H1 (cell line): ENCODE results near the gene ALKBH3. TPM values are rescaled to one million over a fixed set of nuclear protein-coding genes. Genes with fewer than 3 reads are reported as not detected.

Experiments used
- CTCF ChIA-PET: fragments of 300-600 bp; sonication (Branson Sonifier 250); formaldehyde crosslinking; loops from one replicate; lab custom pipeline; 2021; ENCODE audit not compliant: partially characterized antibody; lab: Charles Lee
- POLR2A ChIA-PET: fragments of 300-600 bp; sonication (Branson Sonifier 250); formaldehyde crosslinking; loops from one replicate; lab custom pipeline; 2021; ENCODE audit warnings: inconsistent platforms; ENCODE audit not compliant: partially characterized antibody; lab: Charles Lee
- DNase-seq, 2 experiments: peaks; one replicate each; pipeline versions ENCODE4 v3.0.0 to v3.0.0-alpha.2; 2010 to 2022; ENCODE audit warnings: low spot score in 2 of 2, low read depth in 1 of 2, mixed read lengths in 1 of 2
- FAIRE-seq: peaks from 2 replicates; lab custom pipeline; 2011; peaks lifted over from hg19 to GRCh38; lab: Jason Lieb, UNC
- H2AFZ ChIP-seq: 2 replicates; pipeline ENCODE4 v1.8.1; 2012; ENCODE audit warnings: low read length, inconsistent platforms
- H2AK5ac ChIP-seq: 2 replicates; pipeline ENCODE4 v1.6.1; 2013; ENCODE audit warnings: low read depth, low read length
- H2BK120ac ChIP-seq: replicated peaks from 2 replicates; pipeline ENCODE3; 2013; ENCODE audit warnings: low read depth, low read length, inconsistent platforms
- H2BK12ac ChIP-seq: 2 replicates; pipeline ENCODE4 v1.6.1; 2013; ENCODE audit warnings: low read depth, low read length
- H2BK15ac ChIP-seq: 2 replicates; pipeline ENCODE4 v1.6.1; 2013; ENCODE audit warnings: low read length
- H2BK20ac ChIP-seq: 2 replicates; pipeline ENCODE4 v1.6.1; 2013; ENCODE audit warnings: low read length
- H2BK5ac ChIP-seq: 2 replicates; pipeline ENCODE4 v1.6.1; 2013; ENCODE audit warnings: low read depth, low read length
- H3K14ac ChIP-seq: 2 replicates; pipeline ENCODE4 v1.6.1; 2013; ENCODE audit warnings: inconsistent platforms; ENCODE audit not compliant: insufficient read length
- H3K18ac ChIP-seq: 2 replicates; pipeline ENCODE4 v1.6.1; 2013; ENCODE audit warnings: low read length; ENCODE audit errors: extremely low read depth
- H3K23ac ChIP-seq: 2 replicates; pipeline ENCODE4 v1.6.1; 2013; ENCODE audit warnings: inconsistent platforms; ENCODE audit not compliant: insufficient read length
- H3K23me2 ChIP-seq: 2 replicates; pipeline ENCODE4 v1.6.1; 2013; ENCODE audit warnings: low read depth, low read length
- H3K27ac ChIP-seq: 2 replicates; pipeline ENCODE4 v1.6.1; 2011; ENCODE audit warnings: low read depth, low read length, inconsistent platforms
- H3K27me3 ChIP-seq, 4 experiments: replicated peaks in 1 of 4; 1 replicate in 1 of 4; 2 replicates in 3 of 4; pipeline versions ENCODE4 v1.6.1 to v1.8.1; 2011 to 2013; ENCODE audit warnings: low read length in 3 of 4, mild to moderate bottlenecking in 3 of 4, inconsistent platforms in 2 of 4, mixed read lengths in 2 of 4, moderate library complexity in 1 of 4; ENCODE audit not compliant: control insufficient read depth in 3 of 4, insufficient read depth in 3 of 4; ENCODE audit errors: extremely low read depth in 1 of 4
- H3K36me3 ChIP-seq, 4 experiments: 2 replicates each; pipeline versions ENCODE4 v1.6.1 to v1.8.1; 2011 to 2013; ENCODE audit warnings: mild to moderate bottlenecking in 4 of 4, low read length in 3 of 4, moderate library complexity in 2 of 4, control low read depth in 1 of 4, inconsistent platforms in 1 of 4; ENCODE audit not compliant: insufficient read depth in 4 of 4, control insufficient read depth in 2 of 4
- H3K4ac ChIP-seq: replicated peaks from 2 replicates; pipeline ENCODE3; 2013; ENCODE audit warnings: low read length, low read depth, mixed read lengths, inconsistent platforms; ENCODE audit not compliant: insufficient read length
- H3K4me1 ChIP-seq, 4 experiments: replicated peaks in 1 of 4; 1 replicate in 1 of 4; 2 replicates in 3 of 4; pipeline versions ENCODE4 v1.6.1 to v1.8.1; 2011 to 2013; ENCODE audit warnings: low read length in 3 of 4, inconsistent platforms in 2 of 4, mixed read lengths in 1 of 4; ENCODE audit not compliant: insufficient read depth in 4 of 4, control insufficient read depth in 3 of 4
- H3K4me2 ChIP-seq, 2 experiments: 2 replicates each; pipeline versions ENCODE4 v1.6.1 to v1.8.1; 2011 to 2013; ENCODE audit warnings: low read depth in 2 of 2, low read length in 2 of 2, control low read depth in 1 of 2, inconsistent platforms in 1 of 2, mild to moderate bottlenecking in 1 of 2; ENCODE audit not compliant: insufficient read depth in 1 of 2
- H3K4me3 ChIP-seq, 4 experiments: fragments of 200-600, 300-600 bp in 1 of 4; sonication (generic), shearing (Covaris generic), sonication (Bioruptor Twin) in 1 of 4; 2 replicates each; pipeline versions ENCODE4 v1.5.1 to v1.8.1; 2011 to 2016; ENCODE audit warnings: low read length in 4 of 4, low read depth in 3 of 4, control low read depth in 2 of 4, inconsistent platforms in 2 of 4, mild to moderate bottlenecking in 2 of 4, mixed read lengths in 1 of 4, moderate library complexity in 1 of 4; ENCODE audit not compliant: insufficient read depth in 2 of 4; ENCODE audit errors: extremely low read depth in 1 of 4
- H3K56ac ChIP-seq: replicated peaks from 2 replicates; pipeline ENCODE3; 2013; ENCODE audit warnings: low read depth, mild to moderate bottlenecking, mixed read lengths, low read length, inconsistent platforms; ENCODE audit not compliant: insufficient read length
- H3K79me1 ChIP-seq: 2 replicates; pipeline ENCODE4 v1.6.1; 2013; ENCODE audit warnings: low read depth, low read length, control low read depth
- H3K79me2 ChIP-seq, 2 experiments: 2 replicates each; pipeline versions ENCODE4 v1.6.1 to v1.8.1; 2012 to 2013; ENCODE audit warnings: low read length in 2 of 2, mild to moderate bottlenecking in 2 of 2, inconsistent platforms in 1 of 2; ENCODE audit not compliant: insufficient read depth in 2 of 2, control insufficient read depth in 1 of 2
- H3K9ac ChIP-seq, 4 experiments: replicated peaks in 1 of 4; 1 replicate in 1 of 4; 2 replicates in 3 of 4; pipeline versions ENCODE4 v1.6.1 to v1.8.1; 2011 to 2013; ENCODE audit warnings: low read depth in 3 of 4, low read length in 3 of 4, control low read depth in 2 of 4, mild to moderate bottlenecking in 2 of 4, moderate library complexity in 2 of 4, inconsistent platforms in 1 of 4; ENCODE audit errors: extremely low read depth in 1 of 4
- H3K9me3 ChIP-seq, 2 experiments: 2 replicates each; pipeline versions ENCODE4 v1.6.1 to v1.8.1; 2012 to 2013; ENCODE audit warnings: mild to moderate bottlenecking in 2 of 2, moderate library complexity in 2 of 2, control low read depth in 1 of 2, inconsistent platforms in 1 of 2, low read depth in 1 of 2, low read length in 1 of 2, mixed read lengths in 1 of 2; ENCODE audit not compliant: insufficient read depth in 2 of 2
- H4K20me1 ChIP-seq, 2 experiments: replicated peaks in 1 of 2; 2 replicates each; pipeline versions ENCODE3 to v1.8.1; 2011 to 2013; ENCODE audit warnings: inconsistent platforms in 2 of 2, low read length in 2 of 2, mild to moderate bottlenecking in 1 of 2; ENCODE audit not compliant: insufficient read depth in 2 of 2, control insufficient read depth in 1 of 2
- H4K5ac ChIP-seq: 2 replicates; pipeline ENCODE4 v1.6.1; 2013; ENCODE audit warnings: low read length, low read depth, mixed read lengths, inconsistent platforms; ENCODE audit not compliant: insufficient read length
- H4K8ac ChIP-seq: 2 replicates; pipeline ENCODE4 v1.8.0; 2013; ENCODE audit warnings: mild to moderate bottlenecking, moderate library complexity, low read length, inconsistent platforms; ENCODE audit not compliant: insufficient read depth; ENCODE audit errors: extremely low read depth
- H4K91ac ChIP-seq: replicated peaks from 2 replicates; pipeline ENCODE3; 2013; ENCODE audit warnings: low read length, mixed read lengths, inconsistent platforms; ENCODE audit not compliant: insufficient read length
- BRCA1 ChIP-seq: IDR thresholded peaks from 2 replicates; pipeline ENCODE4 v1.6.1; 2012; ENCODE audit warnings: low read depth, low read length, improper control_type of control experiment
- JUND ChIP-seq: IDR thresholded peaks from 2 replicates; pipeline ENCODE4 v1.6.1; 2011; ENCODE audit warnings: mild to moderate bottlenecking, improper control_type of control experiment, low read length
- whole genome bisulfite sequencing, 2 experiments: shearing (Covaris generic) in 1 of 2; methylation state at CpG; one replicate each; pipeline versions ENCODE4 v1.1.6 to v1.1.7; 2013 to 2015; ENCODE audit warnings: low lambda C conversion rate in 2 of 2, mixed read lengths in 2 of 2, inconsistent platforms in 1 of 2, low coverage in 1 of 2, missing lambda C conversion rate in 1 of 2; ENCODE audit not compliant: insufficient replicate concordance in 2 of 2, insufficient coverage in 1 of 2, insufficient read length in 1 of 2; ENCODE audit errors: extremely low coverage in 1 of 2, missing lambda C conversion rate in 1 of 2; 5-methylcytosine and 5-hydroxymethylcytosine counted together
- polyA plus RNA-seq, 7 experiments: library from polyadenylated mRNA; depleted of rRNA in 3 of 7; stranded (reverse) in 5 of 7; unstranded in 2 of 7; fragments of >200 nt in 5 of 7; fragments of 200-250 nt in 2 of 7; gene quantifications; 1 replicate in 5 of 7; 2 replicates in 1 of 7; 4 replicates in 1 of 7; pipeline versions ENCODE4 v1.2.1 to v1.2.3, GENCODE V29; 2011 to 2013; ENCODE audit warnings: missing spikeins in 2 of 7, mixed read lengths in 2 of 7
- total RNA-seq: library from RNA; stranded (reverse); fragmentation: NEBNext Ultra II Directional; extraction: Animal tissue kit (Norgen Biotek cat#: 25700); gene quantifications from 2 replicates; pipeline ENCODE4 v1.2.1, GENCODE V29; 2021

Gene ALKBH3
- total and polyA plus RNA-seq, 2 of the 8 experiments (the other 6 are each of a cell fraction or from before 2014, with no cell fraction given) = 10.5 to 11.4 TPM

- no peak overlapping the region for H2AFZ ChIP-seq
- H2BK15ac ChIP-seq = no peak overlapping the region
- H2AK5ac ChIP-seq = no peak overlapping the region
- H3K79me2 ChIP-seq = no peaks in the 10 kb centered on the region
- H4K8ac ChIP-seq = no peak overlapping the region
- FAIRE-seq (no peak), DNase-seq (no peak)
- ChIA-PET POLR2A (no interaction called here), CTCF (interaction anchor here (0.7 to 7.1 kb wide), 9 partner anchors 18 to 131 kb away, joined by 3 to 42 read pairs (median 7); no protein-coding TSS in a partner anchor)
- H4K20me1 ChIP-seq = no peaks in the 10 kb centered on the region
- H4K91ac ChIP-seq = no peak overlapping the region
- H3K9ac ChIP-seq = no peak overlapping the region
- H3K36me3 ChIP-seq = no peaks in the 10 kb centered on the region; a peak in 1 of 8 replicates
- no peak overlapping the region for H3K18ac ChIP-seq
- H3K23ac ChIP-seq = peak overlapping the region; percentile 4
- H3K4me2 ChIP-seq = no peak overlapping the region
- no peak overlapping the region for H2BK5ac ChIP-seq
- H3K4ac ChIP-seq = no peak overlapping the region
- TF ChIP-seq BRCA1 (no peak), JUND (no peak)
- no peak overlapping the region for H2BK20ac ChIP-seq
- 79% methylated on average over 4 of the region's 4 CpGs; no CpG with 5 or more reads in 1 of the 2 experiments for WGBS, 2 experiments
- H2BK120ac ChIP-seq = no peak overlapping the region
- H3K4me3 ChIP-seq = no peak overlapping the region
- H4K5ac ChIP-seq = no peak overlapping the region
- no peak overlapping the region for H3K14ac ChIP-seq
- no peaks in the 10 kb centered on the region; a peak in 1 of 7 replicates for H3K27me3 ChIP-seq
- H3K27ac ChIP-seq = no peak overlapping the region
- H2BK12ac ChIP-seq = no peak overlapping the region
- no peak overlapping the region for H3K56ac ChIP-seq
- no peaks in the 10 kb centered on the region for H3K9me3 ChIP-seq
- H3K23me2 ChIP-seq = no peaks in the 10 kb centered on the region; the same call in 1 of the 2 replicates
- H3K79me1 ChIP-seq = no peaks in the 10 kb centered on the region
- no peaks in the 10 kb centered on the region for H3K4me1 ChIP-seq
Observed at GRCh38 chr11:43907028-43907975, 26.7 kb downstream of the ALKBH3 start.
